Renal pelvis (tissue), 4 donors: ENCODE results near the gene RADIL. TPM values are rescaled to one million over a fixed set of nuclear protein-coding genes. Genes with fewer than 3 reads are reported as not detected.
"Not testable (repeated sequence)": the region's sequence is repeated elsewhere in the genome, so short reads cannot be mapped to it uniquely, and the experiment has no call there.

Experiments
- DNase-seq: peaks from one replicate; pipeline ENCODE4 v3.0.0-alpha.2; 2013
- polyA plus RNA-seq, 3 donors: library from polyadenylated mRNA; unstranded; fragments of 120-200 nt; gene quantifications; one replicate each; pipeline ENCODE4 v1.2.1, GENCODE V29; 2013; ENCODE audit not compliant: insufficient read length in 3 of 3

The RADIL gene
- polyA plus RNA-seq, 3 donors = 2.1 to 2.9 (median 2.2) TPM

GRCh38 chr7:4794171-4794570, 89.3 kb downstream of the RADIL start:
- not testable (repeated sequence) for DNase-seq

GRCh38 chr7:4793385-4793993, 90.0 kb downstream of the RADIL start:
- DNase-seq = not testable (repeated sequence)

- no peak for DNase-seq
These were observed 90.9 kb downstream of the RADIL start for GRCh38 chr7:4792537-4793126.

GRCh38 chr7:4791738-4792536, 91.6 kb downstream of the RADIL start:
- peak; percentile 80 for DNase-seq

- DNase-seq = no peak
These were observed 92.3 kb downstream of the RADIL start for GRCh38 chr7:4791101-4791737.

- no peak for DNase-seq
These were observed 93.0 kb downstream of the RADIL start for GRCh38 chr7:4790516-4790991.

GRCh38 chr7:4790078-4790465, 93.4 kb downstream of the RADIL start:
- DNase-seq = no peak

- DNase-seq = no peak
These were observed 94.1 kb downstream of the RADIL start for GRCh38 chr7:4789194-4790077.

GRCh38 chr7:4788627-4789189, 94.8 kb downstream of the RADIL start:
- DNase-seq = no peak

GRCh38 chr7:4787947-4788626, 95.4 kb downstream of the RADIL start:
- no peak for DNase-seq

- DNase-seq = no peak
These were observed 96.0 kb downstream of the RADIL start for GRCh38 chr7:4787541-4787940.

- DNase-seq = no peak
These were observed 97.5 kb downstream of the RADIL start for GRCh38 chr7:4786015-4786414.

GRCh38 chr7:4785371-4785770, 98.1 kb downstream of the RADIL start:
- no peak for DNase-seq

GRCh38 chr7:4784799-4785198, 98.7 kb downstream of the RADIL start:
- no peak for DNase-seq

- no peak for DNase-seq
These were observed 99.7 kb downstream of the RADIL start for GRCh38 chr7:4783762-4784351.

- no peak for DNase-seq
These were observed 100.2 kb downstream of the RADIL start for GRCh38 chr7:4783292-4783652.

GRCh38 chr7:4782333-4783291, 100.9 kb downstream of the RADIL start:
- no peak for DNase-seq

- no peak for DNase-seq
These were observed 102.0 kb downstream of the RADIL start for GRCh38 chr7:4781366-4782069.
